ENCODE results near the gene HPS6. TPM values are rescaled to one million over a fixed set of nuclear protein-coding genes. Genes with fewer than 3 reads are reported as not detected.

Gene HPS6
- total RNA-seq, 1 experiment from 2014 or later = 31.7 TPM

- TF ChIP-seq EZH2 (IDR thresholded peaks at IDR 0.05) (no peak), YY1 (IDR thresholded peaks at IDR 0.05; ENCODE audit: extremely low read depth, insufficient replicate concordance, low read depth, low read length) (peak; percentile 82), ELF1 (IDR thresholded peaks at IDR 0.05; ENCODE audit: borderline replicate concordance, low read depth) (no peak), MAX (IDR thresholded peaks at IDR 0.05) (no peak), FOSL1 (IDR thresholded peaks at IDR 0.05; ENCODE audit: low read depth) (no peak)
These were observed at the start of gene HPS6 (continued) for GRCh38 chr10:102064868-102065560.

- H3K9me2 ChIP-seq (ENCODE audit: insufficient read depth) = no peaks in the 10 kb centered on the region
- DNase-seq (ENCODE audit: low read depth, low spot score) (no peak), ATAC-seq (no peak)
- CTCF ChIA-PET = interaction anchor here (0.9 to 2.4 kb wide), 3 partner anchors 89 to 180 kb away, joined by 3 to 11 read pairs (median 3); no protein-coding TSS in a partner anchor
- H3K4me2 ChIP-seq (ENCODE audit: low read length) = no peak overlapping the region
- no peaks in the 10 kb centered on the region for H3K4me1 ChIP-seq (ENCODE audit: control insufficient read depth in 1 of 2, insufficient read depth in 2 of 2, low read length in 2 of 2)
- intact Hi-C loops (cut with micrococcal nuclease) = no loop called here
- RAD21 ChIA-PET (ENCODE audit: low non-redundant PET in 1 of 2, low total read pairs in 2 of 2, uncharacterized antibody in 2 of 2, unreplicated experiment in 2 of 2) = no interaction called here
- POLR2A ChIA-PET = no interaction called here
- H3K4me3 ChIP-seq (replicated peaks in 1 of 2; ENCODE audit: low read depth in 1 of 2, low read length in 2 of 2) = no peak overlapping the region
- TF ChIP-seq POLR2A (IDR thresholded peaks at IDR 0.05; ENCODE audit: borderline replicate concordance, extremely low read depth, insufficient read depth, insufficient read length) = no peak
- TF ChIP-seq ZNF274 (IDR thresholded peaks at IDR 0.05; ENCODE audit: low read depth, low read length) = no peak
- no peak for TF ChIP-seq ZFX (IDR thresholded peaks at IDR 0.05)
- no peak for TF ChIP-seq CBX3 (IDR thresholded peaks at IDR 0.05; ENCODE audit: low read depth)
- TF ChIP-seq REST (IDR thresholded peaks at IDR 0.05; ENCODE audit: low read depth) = no peak
- no peak for TF ChIP-seq MAX (IDR thresholded peaks at IDR 0.05)
- no peak for TF ChIP-seq FOSL1 (IDR thresholded peaks at IDR 0.05; ENCODE audit: low read depth)
- no peak for TF ChIP-seq ZBTB33 (IDR thresholded peaks at IDR 0.05; ENCODE audit: extremely low read depth, insufficient replicate concordance, low read length)
- no peak for TF ChIP-seq EZH2 (IDR thresholded peaks at IDR 0.05)
- TF ChIP-seq YY1 (IDR thresholded peaks at IDR 0.05; ENCODE audit: extremely low read depth, insufficient replicate concordance, low read depth, low read length) = no peak
- no peak for TF ChIP-seq SP1 (IDR thresholded peaks at IDR 0.05; ENCODE audit: low read depth)
- TF ChIP-seq EZH2phosphoT487 (IDR thresholded peaks at IDR 0.05; ENCODE audit: borderline replicate concordance) = no peak
- TF ChIP-seq SRF (IDR thresholded peaks at IDR 0.05; ENCODE audit: low read depth) = no peak
- no peak overlapping the region for H3K9ac ChIP-seq (ENCODE audit: low read length)
- BruUV-seq (replicated peaks) = no TSS peak
- H4K20me1 ChIP-seq (ENCODE audit: insufficient read depth) = no peaks in the 10 kb centered on the region
- no peak overlapping the region for H2AFZ ChIP-seq (ENCODE audit: low read depth, low read length, poor library complexity, severe bottlenecking)
- no peaks in the 10 kb centered on the region for H3K79me2 ChIP-seq (ENCODE audit: insufficient read depth, low read length)
- H3K27ac ChIP-seq (ENCODE audit: low read depth, low read length) = no peak overlapping the region
- H3K27me3 ChIP-seq (ENCODE audit: insufficient read depth, low read length) = no peaks in the 10 kb centered on the region
- peaks cover 10 to 21% of the 10 kb centered on the region in 2 experiments for H3K36me3 ChIP-seq (ENCODE audit: control insufficient read depth in 1 of 2, insufficient read depth in 2 of 2, low read length in 2 of 2)
- no peaks in the 10 kb centered on the region for H3K9me3 ChIP-seq (ENCODE audit: control insufficient read depth in 1 of 2, insufficient read depth in 1 of 2, low read depth in 1 of 2, low read length in 2 of 2)
These were observed 48.7 kb upstream of the HPS6 start for GRCh38 chr10:102016416-102016815.

Measured in HCT116 (cell line).